ENCODE data around the gene PRR35.

DNA sequence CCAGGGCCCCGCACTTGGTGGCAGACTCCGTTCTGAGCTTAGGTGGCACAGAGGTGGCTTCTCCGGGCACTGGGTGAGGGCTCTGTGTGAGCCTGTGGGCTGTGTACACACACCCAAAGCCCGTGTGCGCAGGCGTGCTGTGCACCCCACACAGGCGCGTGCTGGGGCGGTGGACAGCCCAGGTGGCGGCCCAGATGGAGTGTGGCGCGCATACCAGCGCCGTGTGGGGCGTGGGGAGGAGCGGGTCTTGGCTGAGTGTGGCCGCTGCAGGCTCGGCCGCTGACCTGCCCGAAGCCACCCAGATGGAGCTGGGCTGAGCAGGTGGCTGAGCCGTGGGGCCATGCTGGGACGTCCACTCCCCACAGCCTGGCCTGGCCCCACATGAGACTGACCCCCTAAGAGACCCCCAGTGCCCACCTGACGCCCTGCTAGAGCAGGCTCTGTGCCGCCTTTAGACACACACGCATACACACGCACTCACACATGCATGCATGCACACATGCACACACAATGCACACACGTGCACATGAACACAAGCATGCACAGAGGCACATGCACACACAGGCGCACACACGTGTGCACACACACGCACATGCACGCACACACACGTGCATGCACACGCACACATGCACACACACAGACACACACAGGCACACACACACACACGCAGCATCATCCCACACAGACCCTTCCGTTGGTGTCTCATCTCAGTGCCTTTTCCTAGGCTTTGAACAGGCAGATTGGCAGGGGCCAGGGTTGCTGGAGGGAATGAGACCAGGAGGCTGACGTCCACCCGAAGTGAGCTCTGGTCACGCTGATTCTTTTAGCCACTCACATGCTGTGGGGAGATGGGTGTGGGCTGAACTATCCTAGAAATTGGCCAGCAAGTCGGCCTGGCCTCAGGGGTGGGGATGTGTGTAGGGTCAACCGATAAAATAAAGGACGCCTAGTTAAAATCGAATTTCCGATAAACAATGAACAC, 2.1 kb downstream of the PRR35 start:
- TF ChIP-seq CTCF (optimal IDR thresholded peaks at IDR 0.05 in 1 of 3, IDR thresholded peaks at IDR 0.05 in 1 of 3, conservative IDR thresholded peaks at IDR 0.05 in 1 of 3; ENCODE audit: extremely low read depth in 1 of 3, insufficient read depth in 2 of 3, low read length in 3 of 3) (no peak), EZH2 (IDR thresholded peaks at IDR 0.05; ENCODE audit: low read length) (no peak)

Measured in keratinocyte (primary cell).